GM04503 (cell line): ENCODE results near the gene OPA1.
"Not testable (repeated sequence)": the region's sequence is repeated elsewhere in the genome, so short reads cannot be mapped to it uniquely, and the experiment has no call there.

Source experiments
- DNase-seq: peaks from one replicate; pipeline ENCODE4 v3.0.0-alpha.2; 2012; ENCODE audit warnings: low read depth

The OPA1 gene

GRCh38 chr3:193590088-193590856 lies 2.7 kb upstream of the OPA1 start:
- no peak for DNase-seq

GRCh38 chr3:193593668-193594030 lies 641 bp downstream of the OPA1 start:
- DNase-seq, result no peak

GRCh38 chr3:193594946-193595689 lies 2.1 kb downstream of the OPA1 start:
- no peak for DNase-seq

- no peak for DNase-seq
These were observed 3.0 kb downstream of the OPA1 start for GRCh38 chr3:193595939-193596487.

GRCh38 chr3:193598202-193598601 lies 5.2 kb downstream of the OPA1 start:
- DNase-seq, result no peak

- no peak for DNase-seq
These were observed 6.4 kb downstream of the OPA1 start for GRCh38 chr3:193599393-193599792.

- DNase-seq, result no peak
These were observed 12.9 kb downstream of the OPA1 start for GRCh38 chr3:193605876-193606275.

- not testable (repeated sequence) for DNase-seq
These were observed 13.9 kb downstream of the OPA1 start for GRCh38 chr3:193606892-193607291.

- DNase-seq, result not testable (repeated sequence)
These were observed 17.5 kb downstream of the OPA1 start for GRCh38 chr3:193610516-193610915.

GRCh38 chr3:193614430-193614829 lies 21.4 kb downstream of the OPA1 start:
- DNase-seq, result no peak

- no peak for DNase-seq
These were observed 24.6 kb downstream of the OPA1 start for GRCh38 chr3:193617628-193618027.

- DNase-seq, result no peak
These were observed 27.0 kb downstream of the OPA1 start for GRCh38 chr3:193620057-193620456.

- no peak for DNase-seq
These were observed 27.6 kb downstream of the OPA1 start for GRCh38 chr3:193620650-193621049.

GRCh38 chr3:193621127-193621526 lies 28.1 kb downstream of the OPA1 start:
- no peak for DNase-seq

GRCh38 chr3:193630005-193630404 lies 37.0 kb downstream of the OPA1 start:
- no peak for DNase-seq

GRCh38 chr3:193637831-193638230 lies 44.8 kb downstream of the OPA1 start:
- no peak for DNase-seq

- no peak for DNase-seq
These were observed 45.8 kb downstream of the OPA1 start for GRCh38 chr3:193638833-193639232.

- no peak for DNase-seq
These were observed 47.2 kb downstream of the OPA1 start for GRCh38 chr3:193640165-193640715.

GRCh38 chr3:193640728-193641439 lies 47.9 kb downstream of the OPA1 start:
- no peak for DNase-seq

GRCh38 chr3:193641440-193641775 lies 48.4 kb downstream of the OPA1 start:
- DNase-seq, result peak; percentile 31

GRCh38 chr3:193645806-193646205 lies 52.8 kb downstream of the OPA1 start:
- no peak for DNase-seq

GRCh38 chr3:193648542-193649076 lies 55.6 kb downstream of the OPA1 start:
- DNase-seq, result no peak
